Measurements from ENCODE around the gene CHPF.

GRCh38 chr2:219543596-219544358 lies at the start of gene CHPF, which contains the start of gene TMEM198:
- TF ChIP-seq CTCF (conservative IDR thresholded peaks at IDR 0.05; ENCODE audit: low read depth, low read length) (no peak), EZH2 (IDR thresholded peaks at IDR 0.05; ENCODE audit: low read length, unreplicated experiment) (no peak)

All from PC-3 (cell line).